ENCODE data around the gene ELOF1. TPM values are rescaled to one million over a fixed set of nuclear protein-coding genes. Genes with fewer than 3 reads are reported as not detected.

Gene ELOF1
- total RNA-seq, 4 donors from 2014 or later, result 19.9 to 29.2 (median 27.4) TPM

DNA sequence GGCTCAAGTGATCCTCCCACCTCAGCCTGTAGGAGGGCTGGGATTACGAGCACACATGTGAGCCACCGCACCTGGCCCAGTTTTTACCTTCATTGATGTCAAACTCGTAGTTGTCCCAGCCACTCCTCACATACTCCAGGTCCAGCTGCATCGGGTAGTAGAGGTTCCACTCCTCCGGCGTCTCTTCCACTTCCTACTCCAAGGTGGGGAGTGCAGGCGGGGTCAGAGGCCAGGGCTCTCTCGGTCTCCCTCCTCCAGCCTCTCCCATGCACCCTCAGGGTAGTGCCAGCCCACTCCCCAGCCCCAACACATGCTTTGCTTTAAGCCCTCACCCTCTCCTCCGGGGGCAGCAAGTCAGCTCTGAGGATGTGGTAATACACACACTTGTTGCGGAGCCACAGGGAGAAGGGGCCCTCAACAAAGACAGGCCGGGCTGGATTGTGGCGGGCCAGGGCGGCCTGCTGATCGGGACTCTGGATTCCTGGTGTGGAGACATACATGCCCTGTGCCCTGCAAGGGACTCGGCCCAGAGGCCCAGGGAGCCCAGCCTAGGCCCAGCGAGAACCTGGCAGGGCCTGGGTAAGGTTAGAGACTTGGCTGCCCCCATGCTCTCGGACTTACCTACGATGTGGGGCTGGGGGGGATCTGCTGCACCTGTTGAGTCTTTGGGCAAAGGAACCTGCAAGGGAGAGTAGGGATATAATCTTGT, 51.5 kb downstream of the ELOF1 start:
- TF ChIP-seq, protein P1, sequence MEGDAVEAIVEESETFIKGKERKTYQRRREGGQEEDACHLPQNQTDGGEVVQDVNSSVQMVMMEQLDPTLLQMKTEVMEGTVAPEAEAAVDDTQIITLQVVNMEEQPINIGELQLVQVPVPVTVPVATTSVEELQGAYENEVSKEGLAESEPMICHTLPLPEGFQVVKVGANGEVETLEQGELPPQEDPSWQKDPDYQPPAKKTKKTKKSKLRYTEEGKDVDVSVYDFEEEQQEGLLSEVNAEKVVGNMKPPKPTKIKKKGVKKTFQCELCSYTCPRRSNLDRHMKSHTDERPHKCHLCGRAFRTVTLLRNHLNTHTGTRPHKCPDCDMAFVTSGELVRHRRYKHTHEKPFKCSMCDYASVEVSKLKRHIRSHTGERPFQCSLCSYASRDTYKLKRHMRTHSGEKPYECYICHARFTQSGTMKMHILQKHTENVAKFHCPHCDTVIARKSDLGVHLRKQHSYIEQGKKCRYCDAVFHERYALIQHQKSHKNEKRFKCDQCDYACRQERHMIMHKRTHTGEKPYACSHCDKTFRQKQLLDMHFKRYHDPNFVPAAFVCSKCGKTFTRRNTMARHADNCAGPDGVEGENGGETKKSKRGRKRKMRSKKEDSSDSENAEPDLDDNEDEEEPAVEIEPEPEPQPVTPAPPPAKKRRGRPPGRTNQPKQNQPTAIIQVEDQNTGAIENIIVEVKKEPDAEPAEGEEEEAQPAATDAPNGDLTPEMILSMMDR (IDR thresholded peaks at IDR 0.05; ENCODE audit: low read depth), result no peak

DNA sequence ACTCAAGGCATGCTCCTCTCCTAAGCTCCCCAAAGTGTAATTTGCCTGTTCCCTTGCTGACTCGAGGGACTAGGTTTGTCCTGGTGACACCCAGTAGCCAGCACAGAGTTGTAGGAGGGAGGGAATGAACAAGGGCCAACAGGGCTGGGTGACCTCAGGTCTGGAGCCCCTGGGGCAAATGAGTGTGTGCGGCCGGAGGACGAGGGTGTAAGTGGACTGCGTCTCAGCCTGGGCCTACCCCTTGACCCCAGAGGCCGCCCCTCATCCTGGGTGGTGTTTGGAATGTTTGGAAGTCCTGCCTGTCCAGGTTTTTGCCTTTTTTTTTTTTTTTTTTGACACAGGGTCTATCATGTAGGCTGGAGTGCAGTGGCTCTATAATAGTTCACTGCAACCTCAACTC, 52.1 kb downstream of the ELOF1 start:
- TF ChIP-seq, protein P1 (IDR thresholded peaks at IDR 0.05; ENCODE audit: low read depth), result no peak

DNA sequence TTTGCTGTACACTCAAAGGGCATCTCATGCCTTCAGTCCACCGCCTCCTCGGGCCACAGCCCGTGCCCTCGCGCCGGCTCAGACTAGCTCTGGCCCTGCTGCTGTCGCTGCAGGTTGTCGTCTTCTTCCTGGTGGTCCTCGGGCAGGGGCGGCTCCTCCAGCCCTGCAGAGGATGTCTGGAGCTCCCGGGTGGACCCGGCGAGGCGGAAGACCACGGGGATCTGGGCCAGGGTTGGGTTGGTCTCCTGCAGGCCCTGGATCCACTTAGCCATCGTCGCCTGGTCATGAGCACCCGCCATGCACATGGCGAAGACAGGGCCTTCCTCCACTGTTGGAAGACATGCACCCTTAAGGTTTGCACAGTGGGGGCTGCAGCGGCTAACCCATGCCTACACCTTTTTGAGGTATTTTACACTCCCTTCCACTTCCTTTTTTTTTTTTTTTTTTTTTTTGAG, 52.9 kb downstream of the ELOF1 start:
- TF ChIP-seq, protein P1 (IDR thresholded peaks at IDR 0.05; ENCODE audit: low read depth), result no peak

DNA sequence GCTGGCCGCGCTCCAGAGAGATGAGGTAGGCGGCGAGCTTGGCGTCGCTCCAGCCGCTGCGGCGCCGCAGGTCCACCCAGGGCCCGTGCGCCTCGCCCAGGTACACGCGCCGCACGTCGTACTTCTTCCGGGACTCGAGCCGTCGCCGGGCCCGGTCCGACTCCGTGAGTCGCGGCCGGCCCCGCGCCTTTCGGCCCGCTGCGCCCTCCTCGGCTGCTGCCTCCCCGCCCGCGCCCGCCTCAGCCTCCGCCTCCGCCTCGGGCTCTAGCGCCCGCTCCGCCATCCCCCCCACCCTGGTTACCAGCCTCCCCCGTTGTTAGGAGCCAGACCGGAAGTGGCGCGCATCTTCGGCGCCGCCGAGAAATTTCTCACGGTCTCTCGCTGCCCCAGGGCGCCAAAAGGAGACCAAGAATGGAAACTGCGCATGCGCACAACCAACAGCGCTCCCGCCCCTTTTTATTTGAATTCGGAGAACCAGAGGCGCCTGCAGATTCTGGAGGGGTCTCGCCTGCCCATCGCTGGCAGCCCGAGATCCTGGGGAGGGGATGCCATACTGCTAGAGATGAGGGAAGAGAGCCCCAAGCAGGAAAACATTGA, 53.4 kb downstream of the ELOF1 start, which contains the start of gene ZNF653:
Gene ZNF653, minus strand, starts transcription at position 336 of the 597 bp plus-strand sequence. Its CDS starts 53 bp downstream, at position 283.
- TF ChIP-seq, protein P1 (IDR thresholded peaks at IDR 0.05; ENCODE audit: low read depth), result no peak

DNA sequence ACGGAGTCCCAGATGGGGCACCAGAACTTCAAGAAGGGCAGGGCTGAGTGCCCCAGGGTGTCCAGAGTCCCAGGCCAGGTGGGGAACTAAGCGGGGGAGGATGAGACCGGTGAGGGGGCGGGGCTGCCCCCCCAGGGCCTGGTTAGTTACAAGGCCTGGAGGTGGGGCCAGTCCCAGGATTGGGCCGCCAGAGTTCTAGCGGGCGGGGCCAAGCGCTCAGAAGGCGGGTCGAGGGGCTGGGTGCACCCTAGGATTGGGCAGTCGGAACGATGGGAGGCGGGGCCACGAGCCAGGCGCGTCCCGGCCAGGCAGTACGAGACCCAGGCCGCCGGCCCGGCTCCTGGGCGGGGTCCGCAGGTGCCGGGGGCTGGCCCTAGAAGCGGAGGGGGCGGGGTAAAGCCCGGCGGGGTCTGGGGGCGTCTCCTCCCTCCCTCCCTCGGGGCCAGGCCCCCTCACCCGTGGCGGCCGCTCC, 54.0 kb downstream of the ELOF1 start:
- TF ChIP-seq, protein P1 (IDR thresholded peaks at IDR 0.05; ENCODE audit: low read depth), result no peak

DNA sequence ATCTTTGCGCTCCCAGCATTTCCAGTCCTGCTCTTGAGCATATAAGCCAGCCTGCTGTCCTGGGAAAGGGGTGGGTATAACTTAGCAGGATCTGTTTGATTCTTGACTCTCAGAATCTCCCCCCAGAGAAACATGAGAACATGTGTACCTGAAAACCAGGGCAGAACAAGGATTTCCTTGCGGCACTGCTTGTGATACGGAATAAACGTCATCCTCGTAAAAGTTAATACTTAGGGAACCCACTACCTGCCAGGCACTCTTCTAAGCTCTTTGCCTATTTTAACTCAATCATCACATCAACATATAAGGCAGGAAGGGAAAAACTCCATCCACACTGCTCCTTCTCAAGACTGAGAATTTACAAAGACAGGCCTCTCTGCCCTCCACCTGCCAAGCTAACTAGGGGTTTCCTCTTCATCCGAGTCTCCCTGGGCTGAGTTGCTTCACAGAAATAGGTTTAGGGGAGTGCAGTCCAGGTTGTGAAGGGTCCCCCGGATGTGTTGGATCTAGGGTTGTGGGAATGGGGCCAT, 54.5 kb downstream of the ELOF1 start:
- TF ChIP-seq, protein P1 (IDR thresholded peaks at IDR 0.05; ENCODE audit: low read depth), result no peak

Small RNA genes lying within 50 kb of the gene (small RNA-seq; reads per million reads assigned to genes)
- not detected for gene RN7SL833P

Other genes with a start within 250 kb of the ELOF1 start
- 10 to 100 TPM in 3 of 4 donors, 1 to 10 TPM in 1; 8.0 to 13.4 (median 11.5) TPM for gene RAB3D, start 219.6 kb downstream of the ELOF1 start, total RNA-seq
- gene TMEM205, start 213.0 kb downstream of the ELOF1 start, total RNA-seq, result 100 to 1,000 TPM; 154 to 170 (median 160) TPM
- 10 to 100 TPM in 3 of 4 donors, 1 to 10 TPM in 1; 4.6 to 33.2 (median 15.7) TPM for gene CCDC159, start 212.7 kb downstream of the ELOF1 start, total RNA-seq
- gene PLPPR2, start 203.8 kb downstream of the ELOF1 start, total RNA-seq, result 10 to 100 TPM in 2 of 4 donors, 1 to 10 TPM in 2; 4.2 to 19.6 (median 9.3) TPM
- gene SWSAP1, start 184.6 kb downstream of the ELOF1 start, total RNA-seq, result 1 to 10 TPM in 2 of 4 donors, under 1 TPM in 1, not detected in 1; 0.66 to 3.0 (median 1.0) TPM
- 1 to 10 TPM; 1.5 to 8.1 (median 5.0) TPM for gene EPOR, start 174.9 kb downstream of the ELOF1 start, total RNA-seq
- 10 to 100 TPM in 1 of 4 donors, 1 to 10 TPM in 3; 4.7 to 17.5 (median 6.1) TPM for gene RGL3, start 139.9 kb downstream of the ELOF1 start, total RNA-seq
- under 1 TPM in 2 of 4 donors, not detected in 2; 0.17 to 0.33 TPM for gene ODAD3, start 124.1 kb downstream of the ELOF1 start, total RNA-seq
- 100 to 1,000 TPM in 1 of 4 donors, 10 to 100 TPM in 3; 45.0 to 109 (median 76.1) TPM for gene PRKCSH, start 123.6 kb downstream of the ELOF1 start, total RNA-seq
- gene ELAVL3, start 78.2 kb downstream of the ELOF1 start, total RNA-seq, result not detected
- gene ZNF653, start 53.4 kb downstream of the ELOF1 start, total RNA-seq, result 1 to 10 TPM in 3 of 4 donors, under 1 TPM in 1; 0.98 to 4.7 (median 3.4) TPM
- 10 to 100 TPM; 25.3 to 47.6 (median 35.7) TPM for gene ECSIT, start 30.1 kb downstream of the ELOF1 start, total RNA-seq
- gene CNN1, start 20.4 kb downstream of the ELOF1 start, total RNA-seq, result 1 to 10 TPM; 2.7 to 9.3 (median 5.2) TPM
- 100 to 1,000 TPM in 1 of 4 donors, 10 to 100 TPM in 3; 38.2 to 474 (median 69.0) TPM for gene ACP5, start 18.4 kb upstream of the ELOF1 start, total RNA-seq
- gene ZNF627, start 38.3 kb upstream of the ELOF1 start, total RNA-seq, result 10 to 100 TPM in 3 of 4 donors, 1 to 10 TPM in 1; 6.2 to 10.8 (median 10.4) TPM
- 1 to 10 TPM; 6.4 to 9.3 (median 8.2) TPM for gene ZNF823, start 179.7 kb upstream of the ELOF1 start, total RNA-seq
- 10 to 100 TPM; 10.0 to 14.9 (median 11.2) TPM for gene ZNF441, start 207.8 kb upstream of the ELOF1 start, total RNA-seq
- gene ZNF491, start 239.3 kb upstream of the ELOF1 start, total RNA-seq, result 1 to 10 TPM; 1.3 to 2.2 (median 1.7) TPM